Measurements from ENCODE around the gene PSEN1.

Gene PSEN1

GRCh38 chr14:73217411-73217810 is 81.1 kb downstream of the PSEN1 start:
- DNase-seq (ENCODE audit: low read depth, low spot score): no peak

DNA sequence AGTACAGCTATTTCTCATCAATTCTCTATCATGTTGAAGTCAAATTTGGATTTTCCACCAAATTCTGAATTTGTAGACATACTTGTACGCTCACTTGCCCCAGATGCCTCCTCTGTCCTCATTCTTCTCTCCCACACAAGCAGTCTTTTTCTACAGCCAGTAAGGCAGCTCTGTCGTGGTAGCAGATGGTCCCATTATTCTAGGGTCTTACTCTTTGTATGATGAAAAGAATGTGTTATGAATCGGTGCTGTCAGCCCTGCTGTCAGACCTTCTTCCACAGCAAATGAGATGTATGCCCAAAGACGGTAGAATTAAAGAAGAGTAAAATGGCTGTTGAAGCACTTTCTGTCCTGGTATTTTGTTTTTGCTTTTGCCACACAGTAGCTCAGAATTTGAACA is 83.8 kb downstream of the PSEN1 start:
- no peak for DNase-seq (ENCODE audit: low read depth, low spot score)

DNA sequence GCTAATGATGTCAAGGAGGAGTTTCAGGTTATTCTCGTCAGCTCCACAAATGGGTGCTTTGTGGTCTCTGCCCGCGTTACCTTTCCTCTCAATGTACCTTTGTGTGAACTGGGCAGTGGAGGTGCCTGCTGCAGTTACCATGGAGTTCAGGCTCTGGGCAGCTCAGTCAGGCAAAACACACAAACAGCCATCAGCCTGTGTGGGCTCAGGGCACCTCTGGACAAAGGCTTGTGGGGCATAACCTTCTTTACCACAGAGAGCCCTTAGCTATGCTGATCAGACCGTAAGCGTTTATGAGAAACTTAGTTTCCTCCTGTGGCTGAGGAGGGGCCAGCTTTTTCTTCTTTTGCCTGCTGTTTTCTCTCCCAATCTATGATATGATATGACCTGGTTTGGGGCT is 84.3 kb downstream of the PSEN1 start:
- DNase-seq (ENCODE audit: low read depth, low spot score): no peak

DNA sequence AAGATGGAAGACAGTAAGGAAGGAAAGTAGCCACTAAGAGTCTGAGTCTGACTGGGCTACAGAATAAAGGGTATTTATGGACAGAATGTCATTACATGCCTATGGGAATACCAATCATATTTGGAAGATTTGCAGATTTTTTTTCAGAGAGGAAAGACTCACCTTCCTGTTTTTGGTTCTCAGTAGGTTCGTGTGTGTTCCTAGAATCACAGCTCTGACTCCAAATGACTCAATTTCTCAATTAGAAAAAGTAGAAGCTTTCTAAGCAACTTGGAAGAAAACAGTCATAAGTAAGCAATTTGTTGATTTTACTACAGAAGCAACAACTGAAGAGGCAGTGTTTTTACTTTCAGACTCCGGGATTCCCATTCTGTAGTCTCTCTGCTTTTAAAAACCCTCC is 85.6 kb downstream of the PSEN1 start:
- DNase-seq (ENCODE audit: low read depth, low spot score): no peak

GRCh38 chr14:73223049-73223448 is 86.7 kb downstream of the PSEN1 start:
- no peak for DNase-seq (ENCODE audit: low read depth, low spot score)

DNA sequence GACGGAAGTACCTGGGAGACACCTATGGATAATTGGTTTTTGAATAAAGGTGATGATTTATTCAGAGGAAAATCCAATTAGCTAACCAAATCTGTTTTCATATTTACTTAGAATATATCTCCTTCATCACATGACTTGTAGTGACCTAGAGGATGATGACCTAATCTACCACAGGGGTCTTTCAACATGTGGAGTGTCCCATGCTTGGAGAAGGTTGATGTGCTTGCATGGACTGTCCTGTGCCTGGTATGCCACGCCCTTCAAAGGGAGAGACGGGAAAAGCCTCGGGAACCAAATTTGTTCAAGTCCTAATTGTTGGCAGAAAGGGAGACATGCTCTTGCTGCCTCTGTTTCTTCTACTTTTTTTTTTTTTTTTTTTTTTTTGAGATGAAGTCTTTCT is 89.2 kb downstream of the PSEN1 start:
- no peak for DNase-seq (ENCODE audit: low read depth, low spot score)

- DNase-seq (ENCODE audit: low read depth, low spot score): peak; percentile 78
These were observed 91.8 kb downstream of the PSEN1 start for GRCh38 chr14:73227812-73228781.

DNA sequence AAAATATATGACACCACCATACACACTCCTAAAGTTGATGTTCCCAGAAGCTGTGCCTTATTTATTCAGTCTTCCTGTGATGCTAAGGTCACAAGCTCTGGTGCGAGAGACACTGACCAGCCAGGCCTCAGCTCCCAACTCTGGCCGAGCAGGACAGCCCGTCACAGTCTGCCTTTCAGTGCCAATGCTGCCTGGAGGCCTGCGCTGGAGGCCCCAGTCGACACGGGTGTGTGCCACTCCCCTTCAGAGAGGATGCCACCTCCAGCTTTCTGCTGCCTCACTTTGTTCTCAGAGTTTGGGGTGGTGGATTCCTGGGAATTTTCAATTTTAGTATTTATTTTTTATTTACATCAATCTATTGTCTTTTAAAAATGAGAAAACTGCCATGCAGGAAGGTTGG is 93.7 kb downstream of the PSEN1 start:
- DNase-seq (ENCODE audit: low read depth, low spot score): no peak

- DNase-seq (ENCODE audit: low read depth, low spot score): peak; percentile 57
These were observed 95.9 kb downstream of the PSEN1 start for GRCh38 chr14:73231981-73232851.

- DNase-seq (ENCODE audit: low read depth, low spot score): no peak
These were observed 96.7 kb downstream of the PSEN1 start for GRCh38 chr14:73232984-73233383.

GRCh38 chr14:73233564-73233963 is 97.3 kb downstream of the PSEN1 start:
- DNase-seq (ENCODE audit: low read depth, low spot score): no peak

DNA sequence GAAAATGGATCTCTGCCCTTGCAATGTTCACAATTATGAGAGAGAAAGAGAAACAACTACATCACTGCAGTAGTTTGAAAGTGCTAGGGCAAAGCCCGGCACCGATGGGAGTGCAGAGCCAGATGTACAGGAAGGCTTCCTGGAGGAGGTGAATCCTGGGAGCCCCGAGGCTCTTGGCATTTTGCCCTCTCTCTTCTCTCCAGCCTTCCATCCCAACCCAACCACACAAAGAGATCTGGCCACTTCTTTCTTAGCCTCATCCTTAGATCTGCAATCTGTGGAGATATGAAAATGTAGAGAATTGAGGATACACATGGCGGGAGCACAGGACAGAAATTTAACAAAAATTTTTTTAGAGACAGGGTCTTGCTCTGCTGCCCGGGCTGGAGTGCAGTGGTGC is 97.7 kb downstream of the PSEN1 start:
- DNase-seq (ENCODE audit: low read depth, low spot score): no peak

DNA sequence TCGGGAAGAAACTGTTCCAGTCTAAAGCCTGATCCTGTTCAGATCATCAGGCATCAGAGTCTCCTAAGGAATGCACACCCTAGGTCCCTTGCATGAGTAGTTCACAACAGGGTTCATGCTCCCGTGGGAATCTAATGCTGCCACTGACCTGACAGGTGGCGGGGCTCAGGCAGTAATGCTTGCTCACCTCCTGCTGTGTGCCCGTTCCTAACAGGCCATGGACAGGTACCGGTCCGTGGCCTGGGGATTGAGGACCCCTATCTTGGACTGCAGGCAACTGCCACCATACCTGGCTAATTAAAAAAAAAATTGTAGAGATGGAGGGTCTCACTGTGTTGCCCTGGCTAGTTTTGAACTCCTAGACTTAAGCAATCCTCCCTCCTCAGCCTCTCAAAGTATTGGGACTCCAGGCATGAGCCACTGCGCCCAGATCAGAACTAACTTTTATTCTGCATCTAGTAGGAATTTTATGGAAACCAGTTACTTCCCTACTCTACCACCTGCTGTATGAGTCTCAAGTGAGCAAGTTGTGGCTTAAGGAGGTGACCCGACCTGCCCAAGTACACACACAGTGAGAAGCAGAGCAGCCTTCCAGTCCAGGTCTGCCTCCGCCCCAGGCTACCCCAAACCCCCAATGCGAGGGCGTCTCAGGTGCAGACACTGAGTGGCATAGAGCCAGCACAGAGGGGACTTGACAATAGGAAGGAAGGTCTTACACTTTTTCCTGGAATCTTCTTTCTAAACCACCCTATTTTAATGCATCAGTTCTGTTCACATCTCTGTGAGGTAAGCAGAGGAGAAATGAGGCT is 98.5 kb downstream of the PSEN1 start:
- DNase-seq (ENCODE audit: low read depth, low spot score): no peak

DNA sequence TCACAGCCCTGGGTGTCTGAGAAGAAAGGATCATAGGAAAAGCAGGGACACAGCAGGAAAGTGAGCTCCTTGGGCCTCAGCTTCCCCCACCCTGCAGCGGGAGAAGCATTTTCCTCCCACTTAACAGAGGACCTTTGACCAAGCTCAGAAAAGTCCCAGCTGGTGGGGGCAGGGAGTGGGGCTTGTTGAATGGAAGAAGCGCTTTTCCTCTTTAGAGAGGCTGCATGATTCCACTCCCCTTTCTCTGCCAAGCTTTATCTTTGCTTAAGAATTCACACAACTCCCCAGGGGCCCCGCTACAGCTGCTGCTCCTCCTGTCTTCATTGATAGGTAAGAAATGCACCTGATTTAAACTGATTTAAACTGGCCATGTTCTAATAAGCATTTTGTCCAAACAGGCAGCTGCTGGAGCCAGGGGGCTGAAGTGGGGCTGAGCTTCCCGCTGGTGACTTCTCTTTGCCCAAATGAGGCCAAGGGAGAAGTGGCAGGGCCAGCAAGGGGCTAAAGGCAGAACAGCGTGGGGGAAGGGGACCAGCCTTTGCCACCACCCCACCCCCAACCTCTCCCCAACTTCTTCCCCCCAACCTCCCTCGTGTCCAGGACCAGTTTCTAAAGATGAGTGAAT is 99.3 kb downstream of the PSEN1 start:
- peak; percentile 39 for DNase-seq (ENCODE audit: low read depth, low spot score)

DNA sequence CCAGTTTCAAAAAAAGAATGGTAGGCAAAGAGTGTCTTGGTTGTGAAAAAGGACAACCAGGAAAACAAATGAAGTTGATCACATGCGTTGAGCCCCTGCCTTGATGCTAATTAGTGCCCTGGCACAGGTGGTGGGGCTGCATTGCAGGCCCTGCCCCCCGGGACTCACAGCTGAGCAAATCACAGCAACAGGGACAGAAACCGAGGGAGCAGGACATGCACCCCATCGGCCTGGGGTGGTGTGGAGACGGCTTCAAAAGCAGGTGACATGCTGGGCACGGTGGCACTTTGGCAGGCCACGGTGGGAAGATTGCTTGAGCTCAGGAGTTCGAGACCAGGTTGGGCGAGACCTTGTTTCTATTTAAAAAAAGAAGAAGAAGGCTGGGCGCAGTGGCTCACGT is 99.8 kb downstream of the PSEN1 start:
- peak; percentile 31 for DNase-seq (ENCODE audit: low read depth, low spot score)

GRCh38 chr14:73236752-73237218 is 100.5 kb downstream of the PSEN1 start:
- no peak for DNase-seq (ENCODE audit: low read depth, low spot score)

- peak; percentile 36 for DNase-seq (ENCODE audit: low read depth, low spot score)
These were observed 101.0 kb downstream of the PSEN1 start, which contains the start of gene PAPLN for GRCh38 chr14:73237219-73237785. Gene PAPLN, plus strand, starts transcription at chr14:73237506. Its CDS starts 2,273 bp downstream, at chr14:73239779.

DNA sequence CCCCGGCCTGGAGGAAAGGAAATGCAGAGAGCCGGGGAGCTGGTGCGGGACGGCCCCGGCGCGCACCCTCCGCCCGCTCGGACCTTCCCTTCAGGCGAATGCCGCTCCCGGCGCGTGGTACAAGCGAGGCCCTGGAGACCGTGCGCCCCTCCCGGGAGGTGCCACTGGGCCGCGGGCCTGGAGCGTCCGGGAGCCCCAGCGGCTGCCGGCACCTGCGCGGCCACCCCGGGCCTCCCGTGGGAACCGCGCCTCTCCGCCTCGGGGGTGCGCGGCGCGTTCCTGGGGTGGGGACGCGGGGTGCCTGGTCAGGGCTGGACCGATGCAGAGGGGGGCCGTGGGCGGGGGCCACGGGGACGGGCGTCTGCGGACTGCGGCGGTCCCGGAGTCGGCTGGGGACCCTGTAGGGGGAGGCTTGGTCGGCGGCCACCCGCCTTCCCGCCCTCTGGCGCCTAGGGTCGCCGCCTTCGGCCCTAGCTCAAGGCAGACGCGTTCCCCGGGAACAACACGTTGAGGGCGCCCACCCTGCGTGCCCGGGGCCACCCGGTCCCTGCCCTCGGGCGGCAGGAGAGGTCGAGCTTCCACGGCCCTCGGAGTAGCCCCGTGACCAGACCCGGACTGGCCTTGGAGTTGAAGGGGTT is 101.6 kb downstream of the PSEN1 start:
- no peak for DNase-seq (ENCODE audit: low read depth, low spot score)

DNA sequence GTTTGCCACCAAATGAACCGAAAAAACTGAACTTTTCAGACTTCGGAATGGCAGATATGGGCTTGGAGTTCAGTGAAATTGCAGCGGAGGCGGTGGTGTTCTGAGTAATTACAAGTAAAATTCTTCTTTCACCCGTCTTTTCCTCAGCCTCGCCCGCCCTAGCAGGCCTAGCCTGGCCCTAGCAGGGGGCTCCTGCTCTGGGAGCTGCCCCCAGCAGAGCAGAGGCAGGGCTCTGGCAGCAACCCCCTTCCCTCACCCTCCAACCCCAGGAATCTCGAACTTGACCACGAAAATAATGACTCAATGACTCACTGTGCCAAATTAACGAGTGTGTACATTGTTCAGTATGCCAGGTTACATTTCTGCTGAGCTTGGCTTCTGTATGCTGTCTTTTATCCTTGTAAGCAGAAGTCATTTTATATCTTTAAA is 102.1 kb downstream of the PSEN1 start:
- no peak for DNase-seq (ENCODE audit: low read depth, low spot score)

- DNase-seq (ENCODE audit: low read depth, low spot score): no peak
These were observed 102.6 kb downstream of the PSEN1 start for GRCh38 chr14:73238941-73239340.

Data from ELF-1 (cell line).